ENCODE measurements around the gene TSEN54.

Gene TSEN54

GRCh38 chr17:75547091-75547490 is 30.8 kb downstream of the TSEN54 start:
- Mint-ChIP-seq H3K36me3 (no peaks in the 10 kb centered on the region), H3K4me1 (no peaks in the 10 kb centered on the region), H3K4me3 (no peak overlapping the region), H3K27ac (no peak overlapping the region), H3K27me3 (no peaks in the 10 kb centered on the region), H3K9me3 (no peaks in the 10 kb centered on the region)
- ATAC-seq (replicated peaks), result no peak
- no peak for DNase-seq

- no peak for DNase-seq
- H3K36me3 Mint-ChIP-seq, result no peaks in the 10 kb centered on the region
- H3K4me3 Mint-ChIP-seq, result no peak overlapping the region
- no peak overlapping the region for H3K27ac Mint-ChIP-seq
- H3K27me3 Mint-ChIP-seq, result no peaks in the 10 kb centered on the region
- no peaks in the 10 kb centered on the region for H3K9me3 Mint-ChIP-seq
- ATAC-seq (replicated peaks), result no peak
- no peaks in the 10 kb centered on the region for H3K4me1 Mint-ChIP-seq
Observed at GRCh38 chr17:75548813-75549212, 32.5 kb downstream of the TSEN54 start.

GRCh38 chr17:75549246-75550138 is 33.2 kb downstream of the TSEN54 start:
- no peaks in the 10 kb centered on the region for H3K36me3 Mint-ChIP-seq
- no peak overlapping the region for H3K4me3 Mint-ChIP-seq
- H3K4me1 Mint-ChIP-seq, result no peaks in the 10 kb centered on the region
- ATAC-seq (replicated peaks) (no peak), DNase-seq (no peak)
- H3K27me3 Mint-ChIP-seq, result no peaks in the 10 kb centered on the region
- H3K9me3 Mint-ChIP-seq, result no peaks in the 10 kb centered on the region
- no peak overlapping the region for H3K27ac Mint-ChIP-seq

- no peak overlapping the region for H3K27ac Mint-ChIP-seq
Observed at GRCh38 chr17:75550139-75550465, 33.8 kb downstream of the TSEN54 start.

GRCh38 chr17:75551266-75551665 is 34.9 kb downstream of the TSEN54 start:
- DNase-seq, result no peak
- H3K4me1 Mint-ChIP-seq, result no peaks in the 10 kb centered on the region
- no peaks in the 10 kb centered on the region for H3K9me3 Mint-ChIP-seq
- H3K4me3 Mint-ChIP-seq, result no peak overlapping the region
- no peak overlapping the region for H3K27ac Mint-ChIP-seq
- no peaks in the 10 kb centered on the region for H3K27me3 Mint-ChIP-seq
- H3K36me3 Mint-ChIP-seq, result no peaks in the 10 kb centered on the region
- ATAC-seq (replicated peaks), result no peak

More at GRCh38 chr17:75550139-75550465, 33.8 kb downstream of the TSEN54 start:
- no peaks in the 10 kb centered on the region for H3K27me3 Mint-ChIP-seq
- H3K4me1 Mint-ChIP-seq, result no peaks in the 10 kb centered on the region
- no peaks in the 10 kb centered on the region for H3K36me3 Mint-ChIP-seq
- DNase-seq, result no peak
- no peaks in the 10 kb centered on the region for H3K9me3 Mint-ChIP-seq
- H3K4me3 Mint-ChIP-seq, result no peak overlapping the region
- no peak for ATAC-seq (replicated peaks)

- DNase-seq (no peak), ATAC-seq (replicated peaks) (no peak)
- no peaks in the 10 kb centered on the region for H3K27me3 Mint-ChIP-seq
- H3K36me3 Mint-ChIP-seq, result no peaks in the 10 kb centered on the region
- H3K4me1 Mint-ChIP-seq, result no peaks in the 10 kb centered on the region
- H3K4me3 Mint-ChIP-seq, result no peak overlapping the region
- H3K27ac Mint-ChIP-seq, result no peak overlapping the region
- no peaks in the 10 kb centered on the region for H3K9me3 Mint-ChIP-seq
Observed at GRCh38 chr17:75552425-75553294, 36.3 kb downstream of the TSEN54 start.

- no peaks in the 10 kb centered on the region for H3K36me3 Mint-ChIP-seq
- no peak for ATAC-seq (replicated peaks)
- no peaks in the 10 kb centered on the region for H3K27me3 Mint-ChIP-seq
- H3K4me3 Mint-ChIP-seq, result no peak overlapping the region
- H3K9me3 Mint-ChIP-seq, result no peaks in the 10 kb centered on the region
- no peak for DNase-seq
- H3K4me1 Mint-ChIP-seq, result no peaks in the 10 kb centered on the region
- no peak overlapping the region for H3K27ac Mint-ChIP-seq
Observed at GRCh38 chr17:75553295-75554110, 37.2 kb downstream of the TSEN54 start.

GRCh38 chr17:75555679-75556153 is 39.4 kb downstream of the TSEN54 start:
- no peak for ATAC-seq (replicated peaks)
- H3K36me3 Mint-ChIP-seq, result peaks cover 2 to 3% of the 10 kb centered on the region in 2 donors

GRCh38 chr17:75557075-75557851 is 40.9 kb downstream of the TSEN54 start:
- ATAC-seq (replicated peaks), result peak in 1 of 2 donors; percentile 8
- peaks cover 0 to 3% of the 10 kb centered on the region in 2 donors for H3K4me1 Mint-ChIP-seq
- no peak overlapping the region for H3K4me3 Mint-ChIP-seq
- no peaks in the 10 kb centered on the region for H3K27me3 Mint-ChIP-seq
- peaks cover 2 to 3% of the 10 kb centered on the region in 2 donors for H3K36me3 Mint-ChIP-seq
- no peak overlapping the region for H3K27ac Mint-ChIP-seq
- DNase-seq, result no peak
- H3K9me3 Mint-ChIP-seq, result no peaks in the 10 kb centered on the region

More at GRCh38 chr17:75555679-75556153, 39.4 kb downstream of the TSEN54 start:
- Mint-ChIP-seq H3K4me3 (no peak overlapping the region), H3K9me3 (no peaks in the 10 kb centered on the region), H3K27me3 (no peaks in the 10 kb centered on the region), H3K4me1 (peaks cover 0 to 3% of the 10 kb centered on the region in 2 donors), H3K27ac (no peak overlapping the region)
- no peak for DNase-seq

- ATAC-seq (replicated peaks), result no peak
- DNase-seq, result no peak
- Mint-ChIP-seq H3K4me1 (peaks cover 0 to 3% of the 10 kb centered on the region in 2 donors), H3K9me3 (no peaks in the 10 kb centered on the region), H3K27ac (no peak overlapping the region), H3K36me3 (peaks cover 2 to 3% of the 10 kb centered on the region in 2 donors), H3K4me3 (no peak overlapping the region), H3K27me3 (no peaks in the 10 kb centered on the region)
Observed at GRCh38 chr17:75557852-75558665, 41.7 kb downstream of the TSEN54 start.

GRCh38 chr17:75558666-75559530 is 42.6 kb downstream of the TSEN54 start:
- Mint-ChIP-seq H3K27me3 (no peaks in the 10 kb centered on the region), H3K4me3 (no peak overlapping the region), H3K27ac (no peak overlapping the region), H3K4me1 (peaks cover 0 to 3% of the 10 kb centered on the region in 2 donors), H3K9me3 (no peaks in the 10 kb centered on the region), H3K36me3 (peaks cover 3 to 4% of the 10 kb centered on the region in 2 donors)
- no peak for ATAC-seq (replicated peaks)
- no peak for DNase-seq

GRCh38 chr17:75559958-75560533 is 43.7 kb downstream of the TSEN54 start:
- no peak overlapping the region for H3K27ac Mint-ChIP-seq
- H3K4me3 Mint-ChIP-seq, result no peak overlapping the region
- DNase-seq (no peak), ATAC-seq (replicated peaks) (no peak)
- H3K4me1 Mint-ChIP-seq, result peaks cover 0 to 3% of the 10 kb centered on the region in 2 donors
- peaks cover 3 to 6% of the 10 kb centered on the region in 2 donors for H3K36me3 Mint-ChIP-seq
- H3K27me3 Mint-ChIP-seq, result no peaks in the 10 kb centered on the region
- no peaks in the 10 kb centered on the region for H3K9me3 Mint-ChIP-seq
